B cell (primary cell): ENCODE measurements around the gene CRIM1.

ENCODE experiments used
- CTCF ChIP-seq: fragments of 200-600 bp; IDR thresholded peaks from one replicate; pipeline ENCODE4 v1.8.0; 2022; ENCODE audit warnings: antibody characterized with exemption, mild to moderate bottlenecking
- EZH2 ChIP-seq: IDR thresholded peaks from 2 replicates; pipeline ENCODE4 v1.6.1; 2012; ENCODE audit warnings: borderline replicate concordance, low read depth, mild to moderate bottlenecking, moderate library complexity, low read length; ENCODE audit not compliant: insufficient read depth, poor library complexity, severe bottlenecking

DNA sequence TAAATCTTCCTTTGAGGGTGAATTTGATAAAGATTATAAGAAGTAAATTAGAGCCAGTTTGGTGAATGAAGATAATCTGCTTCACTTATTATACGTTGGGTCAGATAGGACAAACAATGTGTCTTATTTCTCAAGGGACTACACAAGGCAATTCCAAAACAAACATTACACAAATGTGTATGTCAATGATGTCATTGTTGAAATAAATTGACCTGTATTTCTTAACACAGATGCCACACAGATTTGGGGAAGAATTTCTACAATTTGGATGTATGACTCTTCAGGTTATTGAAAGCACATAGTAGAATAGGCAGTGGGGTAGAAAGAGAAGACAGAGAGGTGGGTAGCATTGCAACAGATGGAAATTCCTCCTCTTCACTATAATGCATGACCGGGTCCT is 6.9 kb upstream of the CRIM1 start:
- no peak for TF ChIP-seq CTCF
- TF ChIP-seq EZH2, result no peak
